ENCODE data around the gene TEKT5.
A peak's percentile ranks its signal among the peaks of the same experiment; 100 is the strongest.
"Not testable (repeated sequence)": the region's sequence is repeated elsewhere in the genome, so short reads cannot be mapped to it uniquely, and the experiment has no call there.

The TEKT5 gene

GRCh38 chr16:10694830-10695229 is at the start of gene TEKT5:
TSS of gene TEKT5 (minus strand) at chr16:10694930. CDS start at chr16:10694873, 57 bp downstream.
- DNase-seq (ENCODE audit: low read depth in 1 of 2, low spot score in 1 of 2), result no peak

- DNase-seq (ENCODE audit: low read depth in 1 of 2, low spot score in 1 of 2), result peak; percentile 98 to 100
Measured at GRCh38 chr16:10743610-10744369, 49.1 kb upstream of the TEKT5 start, which contains the start of gene NUBP1. TSS of gene NUBP1 (plus strand) at chr16:10743842. CDS start at chr16:10743864, 22 bp downstream.

- no peak for DNase-seq (ENCODE audit: low read depth in 1 of 2, low spot score in 1 of 2)
Measured at GRCh38 chr16:10743227-10743609, 48.5 kb upstream of the TEKT5 start.

GRCh38 chr16:10741844-10742243 is 47.1 kb upstream of the TEKT5 start:
- DNase-seq (ENCODE audit: low read depth in 1 of 2, low spot score in 1 of 2), result no peak

- not testable (repeated sequence) for DNase-seq (ENCODE audit: low read depth in 1 of 2, low spot score in 1 of 2)
Measured at GRCh38 chr16:10741249-10741648, 46.5 kb upstream of the TEKT5 start.

- DNase-seq (ENCODE audit: low read depth in 1 of 2, low spot score in 1 of 2), result no peak
Measured at GRCh38 chr16:10740845-10741208, 46.1 kb upstream of the TEKT5 start.

- no peak for DNase-seq (ENCODE audit: low read depth in 1 of 2, low spot score in 1 of 2)
Measured at GRCh38 chr16:10740000-10740844, 45.5 kb upstream of the TEKT5 start.

GRCh38 chr16:10738231-10739077 is 43.7 kb upstream of the TEKT5 start:
- DNase-seq (ENCODE audit: low read depth in 1 of 2, low spot score in 1 of 2), result no peak

- DNase-seq (ENCODE audit: low read depth in 1 of 2, low spot score in 1 of 2), result peak; percentile 23 to 51
Measured at GRCh38 chr16:10737068-10737625, 42.4 kb upstream of the TEKT5 start.

- no peak for DNase-seq (ENCODE audit: low read depth in 1 of 2, low spot score in 1 of 2)
Measured at GRCh38 chr16:10731790-10732189, 37.1 kb upstream of the TEKT5 start.

GRCh38 chr16:10729104-10730048 is 34.6 kb upstream of the TEKT5 start:
- no peak for DNase-seq (ENCODE audit: low read depth in 1 of 2, low spot score in 1 of 2)

GRCh38 chr16:10728003-10728887 is 33.5 kb upstream of the TEKT5 start:
- DNase-seq (ENCODE audit: low read depth in 1 of 2, low spot score in 1 of 2), result no peak

- no peak for DNase-seq (ENCODE audit: low read depth in 1 of 2, low spot score in 1 of 2)
Measured at GRCh38 chr16:10708969-10709368, 14.2 kb upstream of the TEKT5 start.

- no peak for DNase-seq (ENCODE audit: low read depth in 1 of 2, low spot score in 1 of 2)
Measured at GRCh38 chr16:10699756-10700155, 5.0 kb upstream of the TEKT5 start.

- no peak for DNase-seq (ENCODE audit: low read depth in 1 of 2, low spot score in 1 of 2)
Measured at GRCh38 chr16:10694306-10694705, 424 bp downstream of the TEKT5 start.

- DNase-seq (ENCODE audit: low read depth in 1 of 2, low spot score in 1 of 2), result no peak
Measured at GRCh38 chr16:10693889-10694288, 841 bp downstream of the TEKT5 start.

GRCh38 chr16:10692470-10692869 is 2.3 kb downstream of the TEKT5 start:
- DNase-seq (ENCODE audit: low read depth in 1 of 2, low spot score in 1 of 2), result no peak

- no peak for DNase-seq (ENCODE audit: low read depth in 1 of 2, low spot score in 1 of 2)
Measured at GRCh38 chr16:10688726-10689125, 6.0 kb downstream of the TEKT5 start.

GRCh38 chr16:10688291-10688690 is 6.4 kb downstream of the TEKT5 start:
- DNase-seq (ENCODE audit: low read depth in 1 of 2, low spot score in 1 of 2), result no peak

Data from activated T-helper 1 cell treated with anti-CD3 and anti-CD28 coated beads, Interleukin-2, amount 50 U/mL, for 16 hours (primary cell).